Ecto neural progenitor cell (in vitro differentiated cells): ENCODE results near the gene NAT8L.

Source experiments
- DNase-seq: peaks from one replicate; pipeline ENCODE4 v3.0.0-alpha.2; 2018; ENCODE audit warnings: low spot score

NAT8L gene

DNA sequence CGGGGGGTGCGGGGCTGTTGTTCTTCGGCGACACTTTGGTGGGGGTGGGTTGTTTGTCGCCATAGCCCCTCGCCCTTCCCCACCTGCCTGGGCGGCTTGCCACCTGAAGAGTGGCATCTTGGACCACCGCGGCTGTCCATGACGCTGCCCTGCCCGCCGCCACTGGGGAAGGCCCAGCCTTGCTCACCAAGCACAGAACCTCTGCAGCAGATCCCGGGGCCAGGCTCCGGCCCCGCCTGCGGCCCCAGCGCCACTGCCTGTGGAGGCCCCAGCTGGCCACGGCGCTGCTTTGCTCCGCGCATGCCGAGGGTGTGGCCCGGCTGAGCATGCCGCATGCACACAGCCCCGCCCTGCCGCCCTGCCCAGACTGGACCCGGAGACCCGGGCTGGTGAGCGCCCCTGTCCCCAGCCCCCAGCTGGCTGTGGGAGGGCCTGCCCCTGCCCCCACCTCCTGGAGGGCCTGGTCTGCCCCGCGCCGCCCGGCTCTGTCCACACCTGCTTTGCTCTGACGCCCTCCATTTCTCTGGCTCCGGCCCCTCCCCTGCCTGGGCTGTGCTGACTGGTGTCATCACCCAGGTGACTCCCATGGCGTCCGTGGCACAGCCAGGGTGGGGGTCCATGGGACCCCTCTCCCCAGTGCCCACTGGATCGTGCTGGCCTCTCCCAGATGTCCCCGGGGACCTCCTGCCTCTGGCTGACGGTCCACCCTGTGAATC is 5.3 kb downstream of the NAT8L start:
- DNase-seq: no peak

DNA sequence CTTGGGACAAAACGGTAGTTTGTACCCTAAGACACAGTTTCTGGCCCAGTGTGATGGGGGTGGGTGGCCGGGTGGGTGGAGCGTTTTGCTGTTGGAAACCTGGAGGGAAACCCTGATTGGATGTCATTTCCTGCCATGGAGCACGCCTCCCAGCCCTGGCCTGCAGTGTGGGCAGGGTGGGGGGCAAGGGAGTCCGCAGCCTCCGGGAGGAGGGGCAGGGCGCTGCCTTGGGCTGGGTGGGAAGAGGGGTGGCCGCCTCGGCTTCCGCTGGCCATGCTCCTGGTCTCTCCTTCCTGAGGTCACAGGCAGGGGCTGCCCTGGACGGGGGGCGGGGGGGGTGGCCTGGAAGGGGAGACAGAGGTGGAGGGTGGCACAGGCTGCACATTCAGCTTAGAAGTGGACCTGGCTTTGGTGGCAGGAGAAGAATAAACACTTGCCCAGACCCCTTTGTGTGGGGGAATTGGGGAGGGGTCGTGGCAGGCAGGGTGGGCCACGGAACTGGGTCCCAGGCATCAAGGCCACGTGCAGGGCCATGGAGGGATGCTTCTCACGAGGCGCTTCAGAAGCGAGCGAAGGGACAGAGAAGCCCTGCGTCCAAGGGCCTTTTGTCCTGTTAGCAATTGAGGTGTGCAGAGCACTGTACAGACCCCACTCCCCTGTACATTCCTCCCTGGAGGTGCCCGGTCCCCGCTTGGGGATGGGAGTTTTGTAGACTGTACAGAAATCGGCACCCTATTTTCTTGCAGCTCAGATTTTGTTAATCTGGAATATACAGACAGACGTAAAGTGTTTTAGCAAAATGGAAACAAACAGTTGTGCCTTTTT is 6.2 kb downstream of the NAT8L start:
- no peak for DNase-seq

DNA sequence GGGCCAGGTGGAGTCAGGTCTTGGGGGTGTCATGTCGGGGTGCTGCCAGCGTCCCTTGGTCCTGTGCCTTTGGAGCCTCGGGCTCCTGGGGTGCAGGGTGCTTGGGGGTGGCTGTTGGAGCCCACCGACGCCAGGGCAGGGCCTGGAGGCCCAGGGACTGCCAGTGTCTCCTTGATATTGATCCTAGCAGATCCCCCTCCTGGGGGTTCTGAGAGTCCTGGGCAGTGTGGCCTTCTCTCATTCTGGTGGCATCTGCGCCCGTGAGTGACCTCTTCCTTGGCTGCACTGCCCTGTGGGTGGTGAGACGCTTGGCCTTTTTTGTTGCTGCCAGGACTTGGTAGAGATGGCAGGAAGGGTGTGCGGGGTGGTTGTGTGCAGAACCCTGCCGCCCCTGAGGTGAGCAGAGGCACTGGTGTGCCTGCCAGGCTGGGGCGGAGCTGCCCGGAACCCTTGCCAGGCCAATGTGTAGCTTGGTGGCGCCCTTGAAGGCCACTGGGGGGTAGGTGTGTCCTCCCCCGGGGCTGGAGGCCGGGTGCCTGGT is 7.0 kb downstream of the NAT8L start:
- no peak for DNase-seq

DNA sequence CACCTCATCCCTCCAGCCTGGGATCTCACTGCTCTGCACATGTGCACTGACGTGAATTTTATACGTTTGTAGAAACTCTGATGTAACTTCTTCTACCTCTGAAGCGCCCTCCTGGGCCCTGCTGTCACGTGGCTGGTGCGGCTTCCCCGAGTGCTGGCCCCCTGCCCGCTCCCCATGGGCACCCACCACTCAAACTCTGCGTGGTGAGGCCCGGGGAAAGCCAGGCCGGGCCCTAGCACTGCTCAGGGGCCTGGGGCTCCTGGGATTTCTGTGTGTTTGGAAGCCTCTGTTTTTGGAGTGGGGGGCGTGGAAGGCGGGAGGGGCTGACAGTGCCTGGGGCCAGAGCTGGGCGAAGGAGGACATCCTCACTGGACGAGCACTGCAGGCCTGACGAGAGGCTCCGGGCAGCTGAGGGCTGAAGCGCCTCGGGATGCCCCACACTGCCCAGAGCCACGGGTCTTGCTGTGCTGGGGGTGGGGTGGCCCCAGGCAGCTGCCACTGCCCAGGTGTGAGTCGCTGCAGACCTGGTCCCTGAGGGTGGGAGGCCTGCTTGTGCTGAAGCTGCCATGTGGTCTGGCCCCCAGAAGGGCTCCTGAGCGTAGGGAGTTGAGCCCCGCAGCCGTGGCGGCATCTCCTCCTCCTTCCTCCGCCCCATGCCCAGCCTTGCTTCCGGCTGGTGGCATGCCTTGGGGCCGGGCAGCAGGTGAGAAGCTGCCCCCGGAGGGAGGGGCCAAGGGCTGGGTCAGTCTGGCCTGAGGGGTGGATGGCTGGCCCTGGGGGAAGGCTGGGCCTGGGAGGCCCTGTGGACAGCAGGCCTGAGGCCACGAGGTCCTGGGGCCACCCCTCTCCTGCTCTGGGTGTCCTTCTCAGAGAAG is 7.7 kb downstream of the NAT8L start:
- DNase-seq: no peak

DNA sequence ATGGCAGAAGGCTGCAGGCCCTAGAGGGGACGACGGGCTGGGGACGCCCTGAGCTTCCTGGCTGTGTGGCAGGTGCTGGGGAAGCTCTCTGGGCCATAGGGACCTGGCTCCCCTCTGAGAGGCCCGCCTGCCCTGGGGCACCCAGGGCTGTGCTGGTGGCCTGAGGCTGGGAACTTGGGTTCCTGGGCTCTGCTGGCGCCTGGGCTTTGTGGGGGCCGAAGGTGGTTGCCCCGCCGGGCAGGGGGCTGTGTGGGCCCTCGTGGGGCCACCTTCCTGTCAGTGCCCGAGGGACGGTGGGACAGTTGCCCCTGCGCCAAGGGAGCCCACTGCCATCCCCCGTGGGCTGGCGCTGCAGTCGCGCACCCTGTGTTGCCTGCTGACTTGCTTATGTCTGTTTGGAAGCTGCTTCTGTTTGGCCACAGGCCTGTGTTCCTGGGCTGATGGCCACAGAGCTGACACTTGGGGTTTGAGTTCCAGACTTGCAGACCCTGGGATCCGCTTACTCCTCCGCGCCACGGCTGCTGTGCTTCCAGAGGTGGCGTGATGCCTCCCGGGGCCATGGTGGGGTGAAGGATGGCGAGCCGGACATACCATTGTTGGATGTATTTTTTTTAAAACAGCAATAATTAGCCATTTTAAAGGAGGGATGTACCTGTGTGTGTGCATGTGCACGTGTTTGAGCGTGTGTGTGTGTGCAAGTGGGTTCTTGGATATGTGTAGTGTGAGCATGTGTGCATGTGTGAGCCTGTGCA is 8.5 kb downstream of the NAT8L start:
- no peak for DNase-seq

DNA sequence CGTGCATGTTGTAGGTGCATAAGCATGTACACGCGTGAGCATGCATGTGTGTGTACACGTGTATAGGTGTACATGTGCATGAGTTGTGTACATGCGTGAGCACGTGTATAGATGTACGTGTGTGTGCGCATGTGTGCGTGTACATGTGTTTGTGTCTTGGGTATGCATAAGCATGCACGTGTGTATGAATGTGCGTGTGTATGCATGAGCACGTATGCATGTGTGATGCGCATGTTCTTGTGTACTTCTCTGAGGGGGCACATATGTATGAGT is 9.0 kb downstream of the NAT8L start:
- DNase-seq: no peak

DNA sequence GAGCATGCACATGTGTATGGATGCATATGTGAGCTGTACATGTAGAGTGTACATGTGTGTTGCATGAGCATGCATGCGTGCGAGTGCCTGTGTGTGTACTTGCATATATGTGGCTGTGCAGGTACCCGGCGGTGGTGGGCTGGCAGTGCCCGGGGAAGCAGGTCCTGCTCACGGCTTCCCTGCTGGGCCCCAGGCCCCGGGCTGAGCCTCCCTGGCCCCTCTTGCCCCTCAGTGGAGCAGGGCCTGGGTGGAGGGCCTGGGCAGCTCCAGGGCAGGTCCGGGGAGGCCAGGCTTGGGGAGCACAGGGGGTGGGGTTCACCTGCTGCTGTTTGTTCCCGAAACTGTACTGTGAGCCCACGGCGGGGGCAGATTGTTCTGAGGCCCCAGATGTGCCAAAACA is 9.4 kb downstream of the NAT8L start:
- DNase-seq: no peak

DNA sequence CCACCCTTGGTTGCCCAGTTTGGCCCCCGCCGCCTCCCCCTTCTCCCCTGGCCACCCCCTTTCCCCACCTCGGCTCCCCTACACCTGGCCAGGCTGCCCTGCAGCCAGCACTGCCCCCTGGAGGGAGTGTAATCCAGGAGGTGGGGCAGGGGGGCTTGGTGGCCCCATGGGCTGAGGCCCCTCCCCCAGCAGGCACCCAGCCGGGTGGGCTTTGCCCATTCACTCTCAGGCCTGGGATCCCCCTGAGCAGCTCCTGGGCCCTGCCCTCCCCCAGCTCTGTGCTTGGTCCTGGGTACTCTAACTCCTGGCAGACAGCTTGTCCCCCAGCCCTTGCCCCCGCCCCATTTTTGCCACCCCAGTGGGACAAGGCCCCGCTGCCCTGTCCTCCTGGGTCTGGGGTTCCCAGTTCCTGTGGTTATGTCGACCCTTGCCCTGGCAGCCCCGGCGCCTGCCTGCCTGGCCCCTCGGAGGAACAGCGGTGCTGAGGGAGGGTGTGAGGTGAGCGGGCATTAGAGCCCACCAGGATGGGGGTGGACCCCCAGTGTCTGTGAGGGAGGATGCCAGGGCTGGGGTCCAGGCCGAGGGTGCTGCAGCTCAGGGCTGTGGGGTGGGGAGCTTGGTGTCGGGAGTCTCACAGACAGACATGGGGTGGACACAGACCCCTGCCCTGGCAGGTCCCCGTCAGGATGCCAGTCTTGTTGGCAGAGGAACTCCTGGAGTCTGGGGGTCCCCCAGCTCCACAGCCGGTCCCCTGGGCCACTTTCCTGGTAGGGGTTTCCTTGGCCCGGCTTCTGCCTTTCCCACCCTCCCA is 10.2 kb downstream of the NAT8L start:
- DNase-seq: no peak

DNA sequence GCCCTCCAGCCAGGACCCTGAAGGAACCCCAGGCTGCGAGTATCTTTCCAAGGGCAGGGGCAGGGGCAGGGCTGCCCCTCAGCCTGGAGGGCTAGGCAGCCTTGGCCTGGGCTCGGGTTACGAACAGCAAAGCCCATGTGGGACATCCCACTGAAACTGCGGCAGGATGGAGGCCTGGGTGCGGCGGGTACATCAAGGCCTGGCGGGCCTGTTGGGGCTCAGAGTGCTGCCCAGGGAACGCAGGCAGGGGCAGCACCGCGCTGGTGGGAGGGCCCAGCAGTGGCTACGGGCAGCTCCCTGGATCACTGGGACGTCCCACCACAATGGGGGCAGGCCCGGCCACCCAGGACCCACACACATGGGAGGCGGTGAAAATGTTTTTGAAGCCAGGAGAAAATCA is 10.9 kb downstream of the NAT8L start:
- no peak for DNase-seq

DNA sequence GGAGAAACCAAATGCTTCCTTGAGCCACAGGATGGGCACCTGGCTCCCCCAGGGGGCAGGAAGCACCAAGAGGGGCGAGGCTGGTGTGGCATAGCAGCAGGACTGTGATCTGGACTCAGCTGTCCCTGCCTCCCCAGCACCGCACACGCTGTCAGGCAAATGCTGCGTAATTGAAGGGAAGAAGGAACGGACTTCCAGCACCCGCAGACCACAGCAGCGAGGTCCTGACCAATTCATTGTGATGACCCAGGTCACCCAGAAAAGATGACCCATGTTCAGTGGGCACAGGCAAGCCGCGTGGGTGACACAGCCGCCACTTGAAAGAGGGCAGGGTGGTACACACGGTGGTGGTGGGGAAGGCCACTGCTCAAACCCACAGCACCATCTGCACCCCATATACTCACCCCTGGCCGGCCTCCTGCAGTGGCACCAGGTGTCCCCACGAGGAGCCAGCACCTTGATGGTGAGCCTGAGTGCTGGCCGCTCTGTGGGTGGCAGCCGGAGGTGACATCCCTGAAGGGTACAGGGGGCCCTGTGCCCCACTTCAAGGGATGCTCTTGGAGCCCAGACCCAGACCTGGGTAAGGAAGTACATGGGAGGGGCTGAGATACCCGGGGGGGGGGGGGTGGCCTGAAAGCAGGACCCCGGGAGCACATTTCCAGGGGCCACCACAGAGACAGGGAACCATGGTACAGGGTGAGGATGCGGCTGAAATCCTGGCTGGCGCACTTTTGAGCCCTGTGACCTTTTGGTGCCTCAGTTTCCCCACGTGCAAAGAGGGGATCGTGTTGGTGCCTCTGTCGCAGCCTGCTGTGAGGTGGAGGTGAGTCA is 11.5 kb downstream of the NAT8L start:
- DNase-seq: no peak

DNA sequence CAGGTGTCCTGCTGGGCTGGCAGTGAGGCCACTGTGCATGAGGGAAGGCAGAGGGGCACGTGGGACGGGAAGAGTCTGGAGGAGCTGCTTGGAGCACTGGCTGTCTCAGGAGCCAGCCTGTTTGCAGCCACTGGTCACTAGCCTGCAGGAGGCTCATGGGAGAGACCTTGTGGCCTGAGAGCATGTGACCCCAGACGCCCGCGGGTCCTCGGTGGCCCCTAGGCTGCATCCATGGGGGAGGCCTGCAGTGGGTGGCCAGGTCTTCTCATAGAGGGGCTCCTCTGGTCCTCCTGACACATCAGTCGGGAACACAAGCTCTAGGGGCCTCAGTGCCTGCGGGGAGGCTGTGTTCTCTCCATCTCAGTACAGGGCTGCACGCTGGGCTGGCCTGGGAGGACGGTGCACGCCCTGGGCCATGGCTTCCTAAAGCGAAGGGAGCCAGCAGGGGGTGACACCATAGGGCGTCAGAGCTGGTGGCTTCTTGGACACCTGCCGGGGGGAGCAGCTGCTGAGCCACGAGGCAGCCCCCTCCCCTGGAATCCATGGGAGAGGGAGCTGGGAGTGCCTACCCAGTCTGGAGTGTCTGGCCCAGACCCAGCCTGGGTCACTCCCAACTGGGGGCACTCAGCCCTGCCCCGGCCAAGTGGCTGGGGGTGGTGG is 12.3 kb downstream of the NAT8L start:
- DNase-seq: no peak

DNA sequence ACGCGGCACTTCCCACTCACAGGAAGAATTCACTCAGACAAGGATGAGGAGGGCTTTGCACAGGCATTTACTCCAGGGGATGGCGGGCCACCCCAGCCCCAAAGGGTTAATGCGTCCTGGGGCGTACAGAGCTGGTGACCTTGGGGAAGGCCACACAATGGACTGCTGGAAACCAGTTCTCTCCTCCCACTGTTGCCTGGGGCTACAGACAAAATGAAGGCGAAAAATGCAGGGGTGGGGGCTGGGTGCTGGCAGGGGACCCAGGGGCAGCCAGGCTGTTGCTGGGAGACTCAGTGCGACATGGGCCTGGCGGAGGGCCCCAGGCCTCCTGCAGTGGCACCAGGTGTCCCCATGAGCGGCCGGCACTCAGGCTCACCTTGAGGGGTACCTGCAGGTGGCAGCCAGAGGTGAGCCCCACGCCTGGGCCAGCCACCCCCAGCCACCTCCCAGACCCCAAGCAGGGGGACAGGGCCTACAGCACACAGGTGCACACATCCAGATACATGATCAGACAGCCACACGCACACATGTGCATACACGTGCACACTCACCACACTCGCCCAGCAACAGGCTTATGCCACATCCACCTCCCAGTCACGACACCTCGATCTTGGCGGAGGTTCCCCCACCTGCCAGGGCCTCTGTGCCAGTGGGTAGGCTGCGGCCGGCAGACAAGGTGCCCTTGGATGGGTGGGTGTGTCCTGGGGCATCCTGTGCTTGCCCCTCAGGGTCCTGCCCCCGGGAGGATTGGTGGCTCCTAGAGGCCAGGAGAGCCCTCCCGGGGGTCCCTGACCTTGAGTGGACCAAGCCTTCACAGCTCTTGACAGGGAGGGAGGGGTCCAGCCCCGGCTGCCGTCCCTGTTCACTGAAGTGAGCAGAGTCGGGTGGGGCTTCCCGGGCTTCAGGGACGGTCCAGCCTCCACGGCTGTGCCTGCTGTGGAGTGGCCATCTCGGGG is 13.1 kb downstream of the NAT8L start:
- no peak for DNase-seq

DNA sequence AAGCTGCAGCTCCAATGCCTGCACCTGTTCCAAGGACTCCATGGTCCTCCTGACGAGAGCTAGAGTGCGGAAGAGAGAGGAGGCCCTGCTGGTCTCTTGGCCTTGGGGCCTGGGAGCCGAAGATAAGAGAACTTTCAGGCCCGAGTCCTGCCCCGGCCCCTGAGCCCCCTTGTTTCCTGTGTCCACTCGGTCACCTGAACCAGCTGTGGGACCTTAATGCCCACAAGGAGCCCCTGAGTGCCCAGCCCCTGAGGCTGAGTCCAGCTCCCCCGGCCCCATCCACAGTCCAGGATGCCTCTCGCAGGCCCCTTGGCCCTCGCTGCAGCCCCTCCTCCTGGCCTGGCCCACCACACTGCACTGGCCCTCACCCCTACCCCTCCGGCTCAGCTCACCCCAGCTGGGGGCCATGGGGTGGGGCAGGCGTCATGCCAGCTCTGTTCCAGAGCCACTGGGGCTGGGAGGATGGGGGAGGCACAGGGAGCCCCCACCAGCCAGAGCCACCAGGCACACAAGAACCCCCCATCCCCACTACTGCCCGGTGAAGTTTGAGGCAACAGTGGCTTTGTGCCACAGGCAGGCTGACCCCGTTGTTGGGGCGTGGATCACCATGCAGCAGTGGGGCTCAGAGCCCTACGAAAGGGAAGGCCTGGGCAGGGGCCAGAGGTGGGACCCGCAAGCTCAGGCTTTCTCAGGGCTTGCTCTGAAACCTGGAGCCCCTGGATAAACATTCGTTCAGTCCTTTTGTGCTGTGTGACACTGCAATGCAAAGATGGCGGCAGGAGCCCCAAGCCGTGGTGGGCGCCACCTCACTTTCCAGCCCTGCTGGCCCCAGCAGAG is 14.1 kb downstream of the NAT8L start:
- DNase-seq: no peak

DNA sequence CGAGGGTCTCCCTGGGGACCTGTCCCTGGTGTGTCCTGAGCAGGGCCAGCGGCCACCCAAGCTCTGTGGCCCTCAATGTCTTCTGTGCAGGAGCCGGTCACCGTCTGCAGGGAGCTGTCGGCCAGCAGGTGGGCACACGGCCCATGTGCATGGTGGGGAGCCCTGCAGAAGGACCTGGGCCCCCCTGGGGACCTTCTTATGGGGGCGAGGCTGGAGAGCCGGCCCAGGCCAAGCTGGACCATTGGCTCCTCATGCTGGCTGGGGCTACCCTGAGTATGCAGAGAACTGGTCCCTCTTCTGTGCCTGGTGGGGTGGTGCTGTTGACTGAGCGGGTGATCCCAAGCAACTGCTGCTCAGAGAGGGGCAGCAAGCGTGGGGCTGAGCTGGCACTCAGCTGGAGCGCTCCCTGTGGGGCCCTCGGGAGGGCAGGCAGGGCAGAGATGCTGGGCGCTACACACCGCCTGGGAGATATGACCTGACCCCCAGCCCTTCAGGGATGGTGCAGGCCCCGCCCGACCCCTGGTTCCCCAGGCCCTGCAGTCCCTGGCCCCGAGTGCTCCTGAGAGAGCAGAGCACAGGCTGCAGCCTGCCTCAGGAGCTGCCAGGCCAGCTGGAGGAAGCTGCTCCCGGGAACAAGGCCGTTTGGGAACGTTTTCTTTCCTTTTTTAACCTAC is 14.8 kb downstream of the NAT8L start:
- DNase-seq: no peak

DNA sequence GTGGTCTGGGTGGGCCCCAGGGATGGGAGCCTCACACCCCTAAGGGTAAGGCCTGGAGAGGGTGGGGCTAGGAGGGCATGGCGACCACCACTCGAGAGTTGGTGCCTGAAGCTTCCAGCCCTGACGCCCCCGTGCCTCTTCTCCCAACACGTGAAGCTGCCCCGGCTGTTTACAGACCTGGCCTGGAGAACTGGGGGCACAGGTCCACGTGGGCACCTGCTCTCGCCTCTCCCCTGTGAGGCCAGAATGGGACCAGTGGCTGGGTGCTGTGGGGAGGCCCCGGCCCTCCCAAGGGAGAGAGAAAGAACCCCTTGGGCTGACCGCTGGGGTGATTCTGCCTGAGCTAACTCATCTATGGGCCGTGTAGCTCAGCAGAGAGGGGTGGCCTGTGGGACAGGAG is 15.5 kb downstream of the NAT8L start:
- no peak for DNase-seq

DNA sequence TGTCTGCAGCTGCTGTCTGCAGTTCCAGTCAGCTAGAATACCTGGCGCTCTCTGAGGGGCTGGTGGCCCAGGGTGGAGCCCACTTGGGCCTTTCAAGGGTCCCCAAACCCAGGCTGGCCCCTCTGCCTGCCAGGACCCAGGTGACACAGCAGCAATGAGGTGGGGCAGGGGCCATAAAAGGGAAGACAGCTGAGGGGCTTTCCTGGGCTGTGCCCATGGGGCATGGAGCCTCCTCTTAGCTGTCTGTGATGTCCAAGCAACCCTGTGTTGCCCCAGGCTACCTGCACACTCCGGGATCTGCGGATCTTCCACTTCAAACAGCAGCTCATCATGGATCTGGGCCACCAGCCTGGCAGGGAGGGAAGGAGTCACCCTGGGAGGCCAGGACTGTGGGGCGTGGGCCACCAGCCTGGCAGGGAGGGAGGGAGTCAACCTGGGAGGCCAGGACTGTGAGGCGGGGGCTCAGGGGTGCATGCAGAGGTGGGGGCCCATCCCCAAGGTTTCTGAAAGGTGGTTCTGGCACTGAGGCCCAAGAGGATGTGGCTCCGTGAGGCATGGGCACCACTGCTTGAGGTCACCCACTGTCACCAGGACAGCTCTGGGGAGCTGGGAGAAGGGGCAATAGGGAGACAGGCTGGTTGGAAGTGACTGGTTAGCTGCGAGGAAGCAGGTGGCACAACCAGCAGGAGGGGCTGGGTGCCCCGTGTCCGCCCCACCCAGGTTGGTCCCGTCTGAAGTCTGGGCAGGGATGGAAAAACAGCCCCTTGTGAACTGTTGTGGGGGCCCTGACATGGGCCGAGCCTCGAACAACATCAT is 16.3 kb downstream of the NAT8L start:
- DNase-seq: no peak
